T follicular helper cell (primary cell): ENCODE measurements around the gene DRGX.

Experiments
- DNase-seq: peaks from one replicate; pipeline ENCODE4 v3.0.0-alpha.2; 2020; ENCODE audit warnings: low read depth

DRGX gene

GRCh38 chr10:49338604-49339003 is 57.3 kb downstream of the DRGX start:
- DNase-seq = no peak

GRCh38 chr10:49335364-49335972 is 60.4 kb downstream of the DRGX start:
- no peak for DNase-seq

- no peak for DNase-seq
Observed at GRCh38 chr10:49334964-49335363, 60.9 kb downstream of the DRGX start.

- DNase-seq = no peak
Observed at GRCh38 chr10:49333192-49333591, 62.7 kb downstream of the DRGX start.

GRCh38 chr10:49332768-49333167 is 63.1 kb downstream of the DRGX start:
- DNase-seq = no peak

- no peak for DNase-seq
Observed at GRCh38 chr10:49332333-49332732, 63.6 kb downstream of the DRGX start.

- no peak for DNase-seq
Observed at GRCh38 chr10:49331431-49331830, 64.5 kb downstream of the DRGX start.

- no peak for DNase-seq
Observed at GRCh38 chr10:49330127-49330665, 65.7 kb downstream of the DRGX start.

GRCh38 chr10:49329146-49329505 is 66.8 kb downstream of the DRGX start:
- DNase-seq = no peak

GRCh38 chr10:49328401-49329145 is 67.3 kb downstream of the DRGX start:
- no peak for DNase-seq

- no peak for DNase-seq
Observed at GRCh38 chr10:49327036-49327813, 68.7 kb downstream of the DRGX start.

GRCh38 chr10:49325916-49326783 is 69.7 kb downstream of the DRGX start:
- DNase-seq = no peak

- DNase-seq = no peak
Observed at GRCh38 chr10:49325131-49325915, 70.6 kb downstream of the DRGX start.

- no peak for DNase-seq
Observed at GRCh38 chr10:49324711-49325110, 71.2 kb downstream of the DRGX start.

- no peak for DNase-seq
Observed at GRCh38 chr10:49323896-49324270, 72.0 kb downstream of the DRGX start.

- DNase-seq = no peak
Observed at GRCh38 chr10:49323171-49323895, 72.6 kb downstream of the DRGX start.

- no peak for DNase-seq
Observed at GRCh38 chr10:49322371-49323170, 73.3 kb downstream of the DRGX start.

GRCh38 chr10:49321021-49321420 is 74.9 kb downstream of the DRGX start:
- DNase-seq = no peak

GRCh38 chr10:49320191-49320590 is 75.7 kb downstream of the DRGX start:
- no peak for DNase-seq

GRCh38 chr10:49319206-49319605 is 76.7 kb downstream of the DRGX start:
- DNase-seq = no peak
